ENCODE data around the gene MDM1. TPM values are rescaled to one million over a fixed set of nuclear protein-coding genes. Genes with fewer than 3 reads are reported as not detected.

Gene MDM1
- total and polyA plus RNA-seq, 4 donors: 2.0 to 12.9 (median 5.1) TPM

DNA sequence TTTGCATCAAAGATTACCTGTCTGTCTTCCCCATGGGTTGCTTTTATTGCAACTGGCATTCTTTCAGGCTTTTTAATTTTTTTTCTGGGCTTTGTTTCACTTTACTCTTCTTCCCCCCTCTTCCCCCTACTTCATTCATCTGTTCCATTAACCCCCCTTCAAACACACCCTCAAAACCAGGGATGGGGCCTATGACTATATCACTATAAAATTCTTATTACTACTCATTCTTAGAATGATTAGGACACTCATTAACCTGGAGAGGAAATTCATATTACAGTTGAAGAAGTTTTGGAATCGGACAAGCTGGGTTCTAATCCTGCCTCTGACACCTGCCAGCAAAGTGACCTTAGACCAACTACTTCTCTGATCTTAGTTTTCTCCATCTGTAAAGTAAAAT is 24.8 kb upstream of the MDM1 start:
- Histone ChIP-seq H3K27me3 (ENCODE audit: control insufficient read depth in 4 of 4, insufficient read depth in 4 of 4, low read length in 3 of 4) (no peaks in the 10 kb centered on the region), H3K9ac (ENCODE audit: low read depth in 1 of 2, low read length in 2 of 2) (no peak overlapping the region), H3K36me3 (ENCODE audit: control insufficient read depth in 4 of 4, insufficient read depth in 3 of 4, low read depth in 1 of 4, low read length in 3 of 4) (no peaks in the 10 kb centered on the region), H3K9me3 (ENCODE audit: control insufficient read depth in 4 of 4, low read length in 3 of 4) (no peaks in the 10 kb centered on the region), H3K4me1 (ENCODE audit: control insufficient read depth in 4 of 4, insufficient read depth in 4 of 4, low read length in 3 of 4) (peaks cover 2 to 9% (median 5%) of the 10 kb centered on the region in 4 donors), H3K27ac (ENCODE audit: low read depth in 1 of 2, low read length in 2 of 2) (no peak overlapping the region), H3K4me3 (ENCODE audit: low read depth in 1 of 3, low read length in 3 of 3) (no peak overlapping the region)
- 85% methylated on average over 1 of the region's 1 CpG for WGBS
- TF ChIP-seq EGR1 (IDR thresholded peaks at IDR 0.05; ENCODE audit: low read depth in 2 of 2): no peak
- DNase-seq (ENCODE audit: low spot score): no peak

DNA sequence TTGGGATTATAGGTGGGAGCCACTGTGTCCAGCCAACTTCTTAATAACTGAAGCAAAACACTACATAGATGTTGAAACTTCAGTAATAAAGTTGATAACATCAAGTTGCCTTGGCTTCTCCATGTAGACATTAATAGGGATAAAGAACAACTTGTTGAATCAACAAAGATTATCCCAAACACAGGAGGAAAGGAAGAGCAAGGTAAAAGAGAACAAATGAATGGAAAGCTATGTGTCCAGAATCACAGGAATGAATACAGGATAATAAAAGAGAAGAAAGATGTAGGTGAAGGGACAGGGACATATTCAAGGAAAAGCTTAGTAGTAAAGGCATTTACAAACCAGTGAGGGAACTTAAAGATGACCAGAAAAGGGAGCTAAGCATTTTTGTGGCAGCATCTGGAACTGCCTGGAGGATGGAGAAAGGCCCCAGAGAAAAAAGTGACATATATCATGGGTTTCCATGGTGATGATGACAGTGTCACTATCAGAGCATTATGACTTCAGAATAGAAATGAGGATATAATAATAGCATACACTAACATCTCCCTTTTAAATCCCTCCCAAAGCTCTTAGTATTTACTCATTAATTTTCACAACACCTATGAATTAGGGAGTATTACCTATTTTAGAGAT is 24.0 kb upstream of the MDM1 start:
- Histone ChIP-seq H3K36me3 (ENCODE audit: control insufficient read depth in 4 of 4, insufficient read depth in 3 of 4, low read depth in 1 of 4, low read length in 3 of 4) (no peaks in the 10 kb centered on the region), H3K4me3 (ENCODE audit: low read depth in 1 of 3, low read length in 3 of 3) (no peak overlapping the region), H3K27me3 (ENCODE audit: control insufficient read depth in 4 of 4, insufficient read depth in 4 of 4, low read length in 3 of 4) (no peaks in the 10 kb centered on the region), H3K9me3 (ENCODE audit: control insufficient read depth in 4 of 4, low read length in 3 of 4) (no peaks in the 10 kb centered on the region), H3K27ac (ENCODE audit: low read depth in 1 of 2, low read length in 2 of 2) (no peak overlapping the region), H3K4me1 (ENCODE audit: control insufficient read depth in 4 of 4, insufficient read depth in 4 of 4, low read length in 3 of 4) (peaks cover 2 to 9% (median 5%) of the 10 kb centered on the region in 4 donors), H3K9ac (ENCODE audit: low read depth in 1 of 2, low read length in 2 of 2) (no peak overlapping the region)
- no peak for DNase-seq (ENCODE audit: low spot score)
- TF ChIP-seq FOXA1 (IDR thresholded peaks at IDR 0.05) (no peak), FOXA2 (IDR thresholded peaks at IDR 0.05) (no peak), NR2F2 (IDR thresholded peaks at IDR 0.05) (no peak)

DNA sequence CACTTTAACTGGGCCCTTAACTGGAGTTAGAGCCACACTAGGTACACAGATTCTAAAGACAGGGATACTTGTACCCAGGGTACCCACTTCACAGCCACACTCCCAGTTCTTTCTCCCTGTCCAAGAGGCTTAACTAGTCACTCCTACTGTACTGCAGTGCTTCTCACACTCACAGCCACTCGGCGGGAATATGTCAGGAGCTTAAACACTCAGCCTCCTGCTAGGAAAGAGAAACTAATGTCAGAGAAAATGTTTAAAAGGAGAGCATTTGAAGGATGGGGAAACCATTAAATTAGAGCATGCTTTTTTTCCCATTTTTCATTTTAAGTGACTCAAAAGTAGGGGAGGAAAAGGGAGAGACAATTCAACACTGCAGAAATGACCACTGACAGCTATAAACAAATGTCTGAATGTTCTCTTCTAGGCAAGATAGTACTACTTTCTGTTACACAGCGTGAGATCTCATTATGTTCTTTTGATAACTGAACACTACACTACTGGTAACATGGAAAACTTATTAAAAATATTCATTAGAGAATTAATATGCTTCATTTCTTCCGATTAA is 22.9 kb upstream of the MDM1 start:
- no peak overlapping the region for H3K27ac ChIP-seq (ENCODE audit: low read depth in 1 of 2, low read length in 2 of 2)
- no peaks in the 10 kb centered on the region for H3K9me3 ChIP-seq (ENCODE audit: control insufficient read depth in 4 of 4, low read length in 3 of 4)
- H3K4me1 ChIP-seq (ENCODE audit: control insufficient read depth in 4 of 4, insufficient read depth in 4 of 4, low read length in 3 of 4): peaks cover 2 to 9% (median 5%) of the 10 kb centered on the region in 4 donors
- H3K27me3 ChIP-seq (ENCODE audit: control insufficient read depth in 4 of 4, insufficient read depth in 4 of 4, low read length in 3 of 4): no peaks in the 10 kb centered on the region
- no peaks in the 10 kb centered on the region for H3K36me3 ChIP-seq (ENCODE audit: control insufficient read depth in 4 of 4, insufficient read depth in 3 of 4, low read depth in 1 of 4, low read length in 3 of 4)
- WGBS: 90% methylated on average over 4 of the region's 4 CpGs
- H3K4me3 ChIP-seq (ENCODE audit: low read depth in 1 of 3, low read length in 3 of 3): no peak overlapping the region
- TF ChIP-seq TAF1 (conservative IDR thresholded peaks at IDR 0.05): no peak
- TF ChIP-seq, protein P1, sequence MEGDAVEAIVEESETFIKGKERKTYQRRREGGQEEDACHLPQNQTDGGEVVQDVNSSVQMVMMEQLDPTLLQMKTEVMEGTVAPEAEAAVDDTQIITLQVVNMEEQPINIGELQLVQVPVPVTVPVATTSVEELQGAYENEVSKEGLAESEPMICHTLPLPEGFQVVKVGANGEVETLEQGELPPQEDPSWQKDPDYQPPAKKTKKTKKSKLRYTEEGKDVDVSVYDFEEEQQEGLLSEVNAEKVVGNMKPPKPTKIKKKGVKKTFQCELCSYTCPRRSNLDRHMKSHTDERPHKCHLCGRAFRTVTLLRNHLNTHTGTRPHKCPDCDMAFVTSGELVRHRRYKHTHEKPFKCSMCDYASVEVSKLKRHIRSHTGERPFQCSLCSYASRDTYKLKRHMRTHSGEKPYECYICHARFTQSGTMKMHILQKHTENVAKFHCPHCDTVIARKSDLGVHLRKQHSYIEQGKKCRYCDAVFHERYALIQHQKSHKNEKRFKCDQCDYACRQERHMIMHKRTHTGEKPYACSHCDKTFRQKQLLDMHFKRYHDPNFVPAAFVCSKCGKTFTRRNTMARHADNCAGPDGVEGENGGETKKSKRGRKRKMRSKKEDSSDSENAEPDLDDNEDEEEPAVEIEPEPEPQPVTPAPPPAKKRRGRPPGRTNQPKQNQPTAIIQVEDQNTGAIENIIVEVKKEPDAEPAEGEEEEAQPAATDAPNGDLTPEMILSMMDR (IDR thresholded peaks at IDR 0.05; ENCODE audit: low read depth, low read length, missing input control): no peak
- TF ChIP-seq, protein P2, sequence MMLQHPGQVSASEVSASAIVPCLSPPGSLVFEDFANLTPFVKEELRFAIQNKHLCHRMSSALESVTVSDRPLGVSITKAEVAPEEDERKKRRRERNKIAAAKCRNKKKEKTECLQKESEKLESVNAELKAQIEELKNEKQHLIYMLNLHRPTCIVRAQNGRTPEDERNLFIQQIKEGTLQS (IDR thresholded peaks at IDR 0.05): no peak
- TF ChIP-seq, protein P3, sequence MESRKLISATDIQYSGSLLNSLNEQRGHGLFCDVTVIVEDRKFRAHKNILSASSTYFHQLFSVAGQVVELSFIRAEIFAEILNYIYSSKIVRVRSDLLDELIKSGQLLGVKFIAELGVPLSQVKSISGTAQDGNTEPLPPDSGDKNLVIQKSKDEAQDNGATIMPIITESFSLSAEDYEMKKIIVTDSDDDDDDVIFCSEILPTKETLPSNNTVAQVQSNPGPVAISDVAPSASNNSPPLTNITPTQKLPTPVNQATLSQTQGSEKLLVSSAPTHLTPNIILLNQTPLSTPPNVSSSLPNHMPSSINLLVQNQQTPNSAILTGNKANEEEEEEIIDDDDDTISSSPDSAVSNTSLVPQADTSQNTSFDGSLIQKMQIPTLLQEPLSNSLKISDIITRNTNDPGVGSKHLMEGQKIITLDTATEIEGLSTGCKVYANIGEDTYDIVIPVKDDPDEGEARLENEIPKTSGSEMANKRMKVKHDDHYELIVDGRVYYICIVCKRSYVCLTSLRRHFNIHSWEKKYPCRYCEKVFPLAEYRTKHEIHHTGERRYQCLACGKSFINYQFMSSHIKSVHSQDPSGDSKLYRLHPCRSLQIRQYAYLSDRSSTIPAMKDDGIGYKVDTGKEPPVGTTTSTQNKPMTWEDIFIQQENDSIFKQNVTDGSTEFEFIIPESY (IDR thresholded peaks at IDR 0.05): no peak
- no peak for TF ChIP-seq SP1 (IDR thresholded peaks at IDR 0.05)
- no peak for TF ChIP-seq HNF4A (conservative IDR thresholded peaks at IDR 0.05)
- TF ChIP-seq JUND (IDR thresholded peaks at IDR 0.05): no peak
- no peak for TF ChIP-seq EGR1 (IDR thresholded peaks at IDR 0.05; ENCODE audit: low read depth in 2 of 2)
- TF ChIP-seq, protein P4, sequence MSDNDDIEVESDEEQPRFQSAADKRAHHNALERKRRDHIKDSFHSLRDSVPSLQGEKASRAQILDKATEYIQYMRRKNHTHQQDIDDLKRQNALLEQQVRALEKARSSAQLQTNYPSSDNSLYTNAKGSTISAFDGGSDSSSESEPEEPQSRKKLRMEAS (IDR thresholded peaks at IDR 0.05): no peak
- no peak for DNase-seq (ENCODE audit: low spot score)
- no peak overlapping the region for H3K9ac ChIP-seq (ENCODE audit: low read depth in 1 of 2, low read length in 2 of 2)
